CD4-positive, alpha-beta T cell treated with Interleukin-17A for 1 hour (primary cell): ENCODE data around the gene CLPSL1.

Experiments
- DNase-seq: peaks from one replicate; pipeline ENCODE4 v3.0.0-alpha.2; 2020

The CLPSL1 gene

DNA sequence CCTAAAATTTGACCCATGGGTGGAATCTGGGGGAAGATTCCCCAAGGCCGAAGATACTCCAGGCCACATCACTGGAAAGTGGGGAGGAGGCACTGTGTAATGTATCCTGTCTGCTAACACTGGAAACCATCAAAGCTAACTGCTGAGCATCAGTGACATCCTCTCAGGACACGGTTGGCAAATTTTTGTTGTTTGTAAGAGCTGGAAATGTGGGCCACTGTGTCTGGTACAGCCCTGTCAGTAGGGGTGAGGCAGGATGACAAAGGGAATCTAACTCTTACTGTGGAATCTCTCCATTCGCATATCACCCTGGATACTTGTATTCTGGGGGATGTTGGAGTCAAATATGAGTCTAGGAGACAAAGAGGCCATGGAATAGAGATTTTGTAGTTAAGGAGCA is 21.4 kb upstream of the CLPSL1 start:
- no peak for DNase-seq

DNA sequence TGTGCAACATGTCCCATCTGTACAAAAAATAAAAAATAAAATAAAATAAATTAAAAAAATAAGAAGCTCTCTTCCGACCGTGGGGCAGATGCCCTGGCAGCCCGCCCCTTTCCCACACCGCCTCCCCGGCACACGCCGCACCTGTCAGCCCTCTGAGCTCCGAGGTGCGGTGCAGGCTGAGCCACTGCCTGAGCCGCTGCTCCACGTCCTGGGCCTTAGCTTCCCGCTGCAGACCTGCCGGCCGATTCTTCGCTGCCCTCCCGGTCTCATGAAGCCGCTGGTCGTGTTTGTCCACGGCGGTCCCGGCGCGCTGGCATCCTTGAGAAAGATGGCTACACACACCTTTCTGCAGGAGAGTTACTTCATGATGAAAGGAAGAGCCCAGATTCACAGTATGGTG is 15.1 kb upstream of the CLPSL1 start:
- DNase-seq: no peak

DNA sequence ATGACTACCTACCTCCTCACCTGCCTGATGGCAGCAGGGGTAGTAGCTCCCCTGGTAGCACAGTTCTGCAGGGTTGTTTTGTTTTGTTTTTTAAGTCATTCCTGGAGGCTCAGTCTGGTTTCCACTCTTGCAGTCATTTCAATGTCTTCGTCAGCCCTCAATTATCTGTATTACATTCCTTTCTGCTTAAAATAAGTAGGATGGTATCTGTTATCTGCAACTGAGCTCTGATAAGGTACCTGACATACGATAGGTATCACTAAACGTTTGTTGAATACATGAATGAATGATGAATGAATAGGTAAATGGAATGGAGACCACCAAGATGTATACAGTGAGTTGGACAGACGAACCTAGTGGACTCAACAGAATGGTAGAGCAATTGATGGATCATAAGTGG is 11.6 kb upstream of the CLPSL1 start:
- DNase-seq: no peak

DNA sequence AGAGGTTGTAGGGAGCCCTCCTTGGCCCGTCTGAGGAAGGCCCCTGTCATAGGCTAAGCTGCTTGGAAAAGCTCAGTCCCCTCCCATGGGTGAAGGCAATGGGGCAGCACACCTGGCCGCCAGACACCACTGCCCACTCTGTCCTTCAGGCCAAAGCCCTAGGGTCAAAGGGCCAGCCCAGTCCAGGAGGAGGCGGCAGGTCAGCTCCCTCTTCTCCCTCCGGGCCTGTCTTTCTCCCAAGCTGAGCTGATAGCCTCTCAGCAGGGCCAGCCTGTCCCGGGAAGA is 9.5 kb upstream of the CLPSL1 start:
- no peak for DNase-seq

DNA sequence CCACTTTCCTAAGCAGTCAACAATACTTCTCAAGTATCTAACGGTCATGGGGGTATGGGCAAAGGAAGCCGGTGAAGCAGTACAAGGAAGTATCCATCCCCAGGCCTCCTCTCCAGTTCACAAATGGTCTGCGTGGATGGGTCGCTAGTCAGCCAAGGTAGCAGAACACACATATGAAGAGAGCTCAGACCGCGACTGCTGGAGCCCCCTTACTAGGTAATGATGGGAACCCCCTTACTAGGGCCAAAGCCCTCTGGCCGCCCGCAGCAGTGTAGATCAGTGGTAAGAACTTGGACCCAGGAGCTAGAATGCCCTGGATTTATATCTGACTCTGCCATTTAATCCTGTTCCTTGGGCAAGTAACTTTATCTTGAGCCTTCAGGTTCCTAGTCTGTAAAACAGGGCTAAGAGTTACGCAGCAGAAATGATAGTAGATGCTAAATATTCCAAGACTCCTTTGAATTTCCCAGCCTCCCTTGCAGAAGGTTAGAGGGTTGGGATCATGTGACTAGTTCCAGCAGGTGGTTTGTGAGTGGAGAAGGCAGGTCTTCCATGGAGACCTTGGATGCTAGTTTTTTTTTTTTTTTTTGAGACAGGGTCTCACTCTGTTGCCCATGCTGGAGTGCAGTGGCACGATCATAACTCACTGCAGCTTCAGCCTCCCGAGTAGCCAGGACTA is 6.6 kb upstream of the CLPSL1 start:
- DNase-seq: no peak

DNA sequence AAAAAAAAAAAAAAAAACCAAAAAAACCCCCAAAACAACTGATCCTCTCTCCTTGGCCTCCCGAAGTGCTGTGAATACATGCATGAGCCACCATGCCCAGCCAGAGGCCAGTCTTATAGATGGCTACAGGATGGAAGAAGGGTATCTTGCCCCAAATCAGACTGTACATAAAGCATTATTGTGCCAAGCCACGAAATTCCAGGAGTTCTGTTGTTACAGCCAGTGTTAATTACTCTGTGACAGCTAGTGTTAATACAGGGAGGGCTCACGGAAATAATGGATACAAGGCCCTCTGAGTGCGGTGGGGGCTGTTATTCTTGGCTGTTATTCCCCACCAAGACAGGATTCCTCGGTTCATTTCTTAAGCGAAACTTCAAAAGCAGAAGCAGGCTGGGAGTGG is 5.8 kb upstream of the CLPSL1 start:
- no peak for DNase-seq

DNA sequence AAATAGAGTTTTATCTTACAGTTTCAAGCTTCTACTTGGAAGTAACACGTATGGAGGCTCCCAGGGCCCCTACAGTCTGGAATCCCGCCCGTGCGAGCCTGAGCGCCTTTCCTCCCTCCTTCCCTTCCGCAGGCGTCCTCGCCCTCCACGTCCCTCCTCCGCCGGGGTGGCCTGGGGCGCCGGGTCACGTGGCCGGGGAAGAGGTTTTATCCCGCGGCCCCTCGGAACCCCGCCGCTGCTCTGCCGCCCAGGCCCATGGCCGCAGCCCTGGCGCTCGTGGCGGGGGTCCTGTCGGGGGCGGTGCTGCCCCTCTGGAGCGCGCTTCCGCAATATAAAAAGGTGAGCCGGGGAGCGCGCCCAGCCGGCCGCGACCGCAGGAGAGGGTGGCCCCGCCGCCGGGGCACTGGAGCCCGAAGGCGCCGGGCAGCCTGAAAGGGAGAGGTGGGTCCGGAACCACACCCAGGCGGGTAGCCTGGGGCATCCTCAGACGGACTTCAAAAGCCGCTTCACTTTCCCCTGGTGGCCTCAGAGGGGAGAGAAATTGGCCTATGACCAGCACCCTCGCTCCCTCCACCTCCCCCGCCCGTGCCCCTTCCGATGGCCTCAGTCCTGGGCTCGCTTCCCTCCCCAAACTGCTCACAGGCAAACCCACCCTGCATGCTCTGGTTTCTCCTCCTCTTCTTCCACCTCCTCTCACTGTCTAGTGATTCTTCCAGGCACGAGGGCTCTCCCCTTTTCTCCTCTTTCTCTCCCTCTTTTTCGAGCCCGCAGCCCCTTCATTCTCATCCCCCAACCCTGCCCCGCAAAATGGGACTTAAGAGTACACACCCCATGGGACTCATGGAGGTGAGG is 4.2 kb upstream of the CLPSL1 start, which contains the start of gene CLPSL2:
TSS of gene CLPSL2 (plus strand) at position 235 of the 852 bp plus-strand sequence. CDS start at position 256, 21 bp downstream.
- DNase-seq: no peak

DNA sequence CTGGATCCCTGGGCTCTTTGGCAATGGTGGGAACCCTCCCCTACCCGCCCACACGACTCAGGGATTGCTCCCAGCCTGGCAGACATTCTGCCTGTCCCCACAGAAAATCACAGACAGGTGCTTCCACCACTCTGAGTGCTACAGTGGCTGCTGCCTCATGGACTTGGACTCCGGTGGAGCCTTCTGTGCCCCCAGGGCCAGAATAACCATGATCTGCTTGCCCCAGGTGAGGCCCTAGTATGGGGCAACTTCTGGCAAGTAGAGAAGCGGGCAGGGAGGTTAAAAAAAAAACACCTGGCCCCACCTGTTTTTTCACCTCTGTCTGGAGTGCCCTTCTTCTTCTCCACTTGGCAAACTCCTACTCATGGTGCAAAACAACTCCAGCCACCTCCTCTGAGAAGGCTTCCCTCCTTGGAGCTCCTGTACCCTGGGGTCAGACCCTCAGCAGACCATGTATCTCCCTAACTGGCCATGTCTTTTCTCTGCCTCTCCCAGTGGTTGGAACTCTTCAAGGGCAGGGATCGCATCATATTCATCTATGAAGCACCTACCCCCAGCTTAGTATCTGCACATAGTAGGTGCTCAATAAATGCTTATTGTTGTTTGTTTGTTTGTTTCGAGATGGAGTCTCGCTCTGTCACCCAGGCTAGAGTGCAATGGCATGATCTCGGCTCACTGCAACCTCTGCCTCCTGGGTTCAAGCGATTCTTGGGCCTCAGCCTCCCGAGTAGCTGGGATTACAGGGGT is 3.3 kb upstream of the CLPSL1 start:
- no peak for DNase-seq

DNA sequence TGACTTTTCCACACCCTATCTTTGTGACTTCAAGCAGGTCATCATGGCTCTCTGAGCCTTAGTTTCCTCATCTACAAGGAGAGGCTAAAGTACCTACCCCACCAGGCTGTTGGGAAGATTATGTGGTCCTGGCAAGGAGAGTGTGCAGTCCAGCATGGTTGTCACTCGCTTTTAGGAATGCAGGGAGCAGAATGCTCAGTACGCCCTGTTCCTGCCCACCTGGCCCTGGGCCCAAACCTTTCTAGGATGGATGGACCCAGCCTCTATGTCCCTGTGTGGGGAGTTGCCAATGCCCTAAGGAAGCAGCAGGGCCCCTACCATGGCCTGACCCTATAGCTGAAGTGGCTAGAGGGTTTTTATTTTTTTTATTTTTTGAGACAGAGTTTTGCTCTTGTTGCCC is 2.4 kb upstream of the CLPSL1 start:
- no peak for DNase-seq

DNA sequence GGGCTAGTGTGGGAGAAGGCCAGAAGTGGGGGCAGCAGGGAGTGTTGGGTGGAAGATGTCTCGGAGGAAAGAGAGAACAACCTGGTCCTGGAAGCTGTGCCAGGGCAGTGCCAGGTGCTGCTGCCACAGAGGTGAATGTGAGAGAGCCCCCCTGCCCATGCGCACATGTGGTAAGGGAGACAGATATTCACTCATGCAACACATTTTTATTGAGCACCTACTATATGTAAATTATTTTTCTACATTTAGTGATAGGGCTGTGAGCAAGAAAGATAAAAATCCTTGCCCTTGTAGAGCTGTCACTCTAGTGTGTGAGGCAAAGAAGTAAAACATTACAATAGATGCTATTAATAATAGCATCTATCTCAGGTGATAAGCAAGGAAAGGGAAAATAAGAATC is 471 bp downstream of the CLPSL1 start:
- DNase-seq: no peak

DNA sequence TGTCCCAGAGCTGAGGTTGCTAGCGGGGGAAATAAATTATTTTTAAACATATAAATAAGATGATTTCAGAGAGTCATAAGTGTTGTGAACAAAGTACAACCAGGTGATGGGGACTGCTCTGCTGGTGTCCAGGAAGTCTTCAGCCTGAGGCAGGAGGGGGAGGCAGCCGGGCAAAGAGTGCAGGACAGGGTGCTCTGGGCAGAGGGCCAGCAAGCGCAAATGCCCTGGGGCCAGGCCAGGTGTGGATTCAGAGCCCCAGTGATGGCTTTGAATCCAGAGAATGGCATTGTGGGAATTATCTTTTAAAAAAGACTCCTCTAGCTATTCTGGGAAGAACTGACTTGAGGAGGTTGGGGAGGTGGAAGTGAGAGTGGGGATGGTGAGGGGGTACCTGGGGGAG is 1.6 kb downstream of the CLPSL1 start:
- no peak for DNase-seq

DNA sequence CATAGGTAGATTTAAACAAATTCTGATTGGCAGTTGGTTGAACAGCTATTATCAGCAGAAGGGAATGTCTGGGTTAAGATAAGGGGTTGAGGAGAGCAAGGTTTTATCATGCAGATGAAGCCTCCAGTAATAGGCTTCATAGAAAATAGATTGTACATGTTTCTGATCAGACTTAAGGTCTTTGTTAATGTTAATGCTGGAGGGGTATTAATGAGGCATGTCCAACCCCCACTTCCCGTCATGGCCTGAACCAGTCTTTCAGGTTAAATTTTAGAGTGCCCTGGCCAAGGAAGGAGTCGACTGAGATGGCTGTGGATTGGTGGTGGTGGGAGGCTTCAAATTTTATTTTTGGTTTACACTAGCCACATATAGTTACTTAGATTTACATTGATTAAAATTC is 3.4 kb downstream of the CLPSL1 start:
- no peak for DNase-seq

DNA sequence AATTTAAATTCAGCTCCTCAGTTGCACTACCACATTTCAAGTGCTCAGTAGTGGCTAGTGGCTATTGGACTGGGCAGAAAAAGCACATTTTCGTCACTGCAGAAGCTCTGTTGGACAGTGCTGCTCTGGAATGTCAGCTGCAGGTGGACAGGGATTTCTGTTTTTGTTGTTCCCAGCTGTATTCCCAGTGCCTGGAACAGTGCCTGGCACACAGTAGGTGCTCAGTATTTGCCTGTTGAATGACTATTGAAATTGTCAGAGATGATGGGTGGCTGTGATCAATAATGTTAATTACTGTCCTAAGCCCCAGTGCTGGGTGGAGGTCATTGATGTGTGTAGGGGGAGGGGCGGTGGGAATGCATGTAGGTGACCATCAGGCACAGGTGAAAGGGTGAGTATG is 5.5 kb downstream of the CLPSL1 start:
- no peak for DNase-seq

DNA sequence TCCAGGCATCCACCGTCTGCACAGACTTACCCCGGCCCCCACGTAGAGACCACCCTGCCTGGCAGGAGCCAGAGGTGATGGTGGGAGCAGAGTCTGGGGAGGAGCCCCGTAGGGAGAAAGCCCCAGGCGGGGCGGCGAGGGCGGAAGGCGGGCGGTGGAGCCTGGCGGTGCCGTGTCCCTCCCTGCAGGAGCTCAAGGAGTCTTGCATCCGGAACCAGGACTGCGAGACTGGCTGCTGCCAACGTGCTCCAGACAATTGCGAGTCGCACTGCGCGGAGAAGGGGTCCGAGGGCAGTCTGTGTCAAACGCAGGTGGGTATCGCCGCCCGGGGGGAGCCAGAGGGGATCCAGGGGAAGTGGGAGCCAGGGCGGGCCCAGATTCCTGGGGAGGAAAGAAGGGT is 6.0 kb downstream of the CLPSL1 start:
- no peak for DNase-seq

DNA sequence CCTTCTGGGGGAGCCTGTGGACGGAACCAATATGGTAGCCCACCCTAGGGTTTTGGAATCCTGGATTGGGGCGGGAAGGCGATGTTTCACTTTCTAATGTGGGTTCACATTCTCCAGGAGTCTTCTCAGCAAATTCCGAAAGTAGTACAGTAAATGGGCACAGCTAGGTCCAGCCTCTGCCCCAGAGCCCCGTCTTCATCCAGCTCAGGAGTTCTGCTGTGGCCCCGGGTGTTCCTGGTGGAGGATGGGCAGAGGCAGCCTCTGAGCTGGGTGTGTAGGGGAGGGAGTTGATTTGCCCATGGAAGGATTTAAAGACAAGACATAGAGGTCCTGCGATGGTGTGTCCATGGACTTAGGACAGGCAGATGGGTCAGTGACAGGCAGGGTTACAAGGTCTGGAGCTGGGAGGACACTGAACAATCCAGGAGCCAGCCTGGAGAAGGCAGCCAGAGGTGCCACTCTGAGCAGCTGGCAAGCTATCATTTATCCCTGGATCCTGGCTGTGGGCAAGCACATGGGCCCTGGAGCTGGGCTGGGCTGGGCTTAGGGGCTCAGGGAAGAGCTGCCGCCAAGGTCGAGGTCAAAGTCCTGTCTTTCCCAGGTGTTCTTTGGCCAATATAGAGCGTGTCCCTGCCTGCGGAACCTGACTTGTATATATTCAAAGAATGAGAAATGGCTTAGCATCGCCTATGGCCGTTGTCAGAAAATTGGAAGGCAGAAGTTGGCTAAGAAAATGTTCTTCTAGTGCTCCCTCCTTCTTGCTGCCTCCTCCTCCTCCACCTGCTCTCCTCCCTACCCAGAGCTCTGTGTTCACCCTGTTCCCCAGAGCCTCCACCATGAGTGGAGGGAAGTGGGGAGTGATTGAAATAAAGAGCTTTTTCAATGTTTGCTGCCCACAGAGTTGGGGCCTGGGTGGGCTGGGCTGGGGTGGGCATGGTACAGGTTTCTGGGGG is 6.7 kb downstream of the CLPSL1 start:
- DNase-seq: no peak

DNA sequence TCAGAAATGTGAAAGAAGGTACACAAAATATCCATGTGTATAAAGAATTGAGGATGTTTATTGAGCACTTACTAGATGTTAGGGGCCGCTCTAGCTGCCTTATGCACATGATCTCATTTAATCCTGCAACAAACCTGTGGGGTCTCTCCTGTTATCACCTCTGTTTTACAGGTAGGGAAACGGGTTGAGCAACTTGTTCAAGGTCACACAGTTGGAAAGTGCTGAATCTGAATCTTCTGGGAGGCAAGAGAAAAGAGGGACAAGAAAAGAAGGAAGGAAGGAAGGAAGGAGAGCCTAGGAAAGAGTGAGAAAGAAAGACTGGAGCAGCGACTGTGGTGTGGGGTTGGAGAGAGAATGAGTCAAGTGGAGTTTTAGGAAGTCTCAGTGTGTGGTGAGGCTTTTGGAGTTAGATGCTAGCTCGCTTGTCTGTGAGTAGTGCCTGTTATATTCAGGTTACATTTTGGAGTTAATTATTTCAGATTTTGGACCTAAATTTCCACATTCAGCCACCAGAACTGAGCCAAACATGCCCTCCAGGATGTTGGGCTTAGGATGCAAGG is 7.7 kb downstream of the CLPSL1 start:
- no peak for DNase-seq

DNA sequence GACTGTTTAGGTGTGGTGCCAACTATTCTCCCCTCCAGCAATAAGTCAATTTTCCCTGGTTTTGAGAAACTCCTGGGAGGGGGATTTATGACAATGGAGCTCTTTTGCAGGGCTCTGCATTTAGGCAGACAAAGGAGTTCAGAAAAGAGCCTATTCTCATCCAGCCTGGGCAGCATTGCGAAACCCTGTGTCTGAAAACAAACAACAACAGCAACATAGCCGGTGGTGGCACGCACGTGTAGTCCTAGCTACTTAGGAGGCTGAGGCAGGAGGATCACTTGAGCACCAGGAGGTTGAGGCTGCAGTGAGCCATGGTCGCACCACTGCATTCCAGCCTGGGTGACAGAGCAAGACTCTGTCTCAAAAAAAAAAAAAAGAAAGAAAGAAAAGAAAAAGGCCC is 9.9 kb downstream of the CLPSL1 start:
- DNase-seq: no peak

DNA sequence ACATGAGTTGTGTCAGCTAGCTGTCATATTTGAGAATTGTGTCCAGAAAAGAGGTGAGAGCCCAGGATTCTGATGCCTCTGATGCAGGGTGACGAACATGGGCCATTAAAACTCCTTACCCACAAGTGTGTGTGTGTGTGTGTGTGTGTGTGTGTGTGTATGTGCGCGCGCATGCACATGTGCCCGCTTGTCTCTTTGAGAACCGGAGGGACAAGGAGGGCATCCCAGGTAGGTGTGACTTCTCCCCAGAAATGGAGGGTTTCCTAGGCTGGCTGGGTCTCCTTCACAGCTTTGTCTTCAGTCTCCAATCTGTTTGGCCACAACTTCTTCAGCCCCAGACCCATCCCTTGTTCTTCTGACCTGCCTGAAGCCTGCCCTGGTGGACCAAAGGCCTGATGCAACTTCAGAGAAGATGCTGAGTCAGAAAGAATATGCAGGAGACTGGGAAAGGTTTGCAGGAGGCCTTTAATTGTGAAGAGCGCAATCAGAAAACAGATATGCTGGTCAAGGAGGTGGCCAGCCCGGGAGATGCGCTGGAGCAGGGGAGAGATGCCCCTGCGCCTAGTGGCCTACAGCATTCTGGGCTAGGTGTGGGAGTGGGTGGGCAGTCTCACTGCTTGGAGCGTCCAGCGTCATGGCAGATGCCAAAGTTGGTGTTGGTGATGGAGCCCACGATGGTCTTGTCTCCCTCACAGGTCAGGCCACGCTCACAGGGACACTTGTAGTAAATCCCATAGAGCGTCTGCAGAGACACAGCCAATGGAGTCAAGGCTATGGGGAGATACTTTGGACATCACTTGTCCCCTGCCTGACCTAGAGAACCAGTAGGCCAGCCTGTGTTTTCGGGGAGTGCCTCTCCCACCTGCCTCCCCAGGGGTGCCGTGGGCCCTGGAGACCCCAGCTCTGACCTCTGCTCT is 14.0 kb downstream of the CLPSL1 start:
- no peak for DNase-seq

DNA sequence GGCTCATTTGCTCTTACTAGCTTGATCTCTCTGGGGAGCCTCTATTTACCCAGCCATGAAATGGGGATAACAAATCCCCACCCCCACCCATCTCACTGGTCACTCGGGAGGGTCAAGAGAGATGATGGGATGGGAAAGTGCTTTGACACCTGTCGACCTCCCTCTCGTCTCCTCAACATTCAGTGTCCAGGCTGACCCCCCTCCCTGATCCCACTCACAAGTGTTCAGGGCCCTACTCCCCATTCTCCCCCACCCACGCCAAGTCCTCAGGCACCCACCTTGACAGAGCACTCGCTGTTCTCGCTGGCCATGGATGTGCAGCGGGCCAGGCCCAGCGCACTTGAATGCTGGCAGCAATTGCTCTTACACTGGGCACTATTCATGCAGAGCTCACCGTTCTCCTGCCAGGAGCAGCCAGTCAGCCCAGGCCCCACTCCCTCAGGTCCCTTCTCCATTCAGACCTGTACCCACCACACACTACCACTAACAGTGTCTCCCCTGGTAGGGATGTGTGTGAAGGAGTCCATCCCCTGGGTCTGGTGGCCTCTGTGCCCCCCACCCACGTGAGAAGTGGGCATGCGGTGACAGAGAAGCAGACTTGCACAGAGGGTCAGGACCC is 14.7 kb downstream of the CLPSL1 start:
- no peak for DNase-seq

DNA sequence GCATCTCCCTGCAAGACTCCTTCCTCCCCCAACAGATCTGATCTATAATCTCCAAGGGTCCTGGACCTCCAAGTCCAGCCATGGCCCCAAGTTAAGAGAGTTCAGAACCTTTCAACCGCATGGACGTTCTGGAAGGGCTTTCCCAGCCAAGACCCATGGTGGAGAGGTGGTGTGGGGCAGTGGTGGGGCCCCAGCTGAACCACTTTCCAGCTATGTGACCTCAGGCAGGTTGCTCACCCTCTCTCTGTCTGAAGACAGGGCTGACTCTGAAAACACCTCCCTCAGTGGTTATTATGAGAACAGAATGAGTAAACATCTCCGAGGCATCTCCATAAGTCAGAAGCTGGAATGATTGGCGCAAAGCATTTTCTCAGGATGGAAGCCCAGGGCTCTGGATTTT is 15.4 kb downstream of the CLPSL1 start:
- no peak for DNase-seq
